SK-N-SH (cell line): ENCODE measurements around the gene DNMT3A. TPM values are rescaled to one million over a fixed set of nuclear protein-coding genes. Genes with fewer than 3 reads are reported as not detected.

Experiments
- CTCF ChIA-PET: fragments of 300-600, 350-600 bp; formaldehyde crosslinking; extraction: SDS; loops from one replicate; lab custom pipeline; 2021; lab: Yijun Ruan, JAX
- POLR2A ChIA-PET: fragments of 350-600 bp; sonication (Branson Sonifier 250); formaldehyde crosslinking; extraction: SDS; loops from one replicate; lab custom pipeline; 2020; ENCODE audit warnings: antibody characterized with exemption, inconsistent platforms; lab: Yijun Ruan, JAX
- DNase-seq: peaks from one replicate; pipeline ENCODE4 v3.0.0; 2012
- H2AFZ ChIP-seq: fragments of 200-600 bp; sonication (generic); 2 replicates; pipeline ENCODE4 v1.8.1; 2016; ENCODE audit warnings: antibody characterized with exemption, mild to moderate bottlenecking, low read depth
- H3F3A ChIP-seq: fragments of 200-600 bp; sonication (generic); replicated peaks from 2 replicates; pipeline ENCODE3; 2016; ENCODE audit warnings: antibody characterized with exemption, mild to moderate bottlenecking; ENCODE audit not compliant: insufficient read depth
- H3K27ac ChIP-seq, 2 experiments: fragments of 200-500 bp in 1 of 2; fragments of 200-600 bp in 1 of 2; sonication (Bioruptor generic) in 1 of 2; sonication (generic), shearing (Covaris generic) in 1 of 2; 2 replicates each; pipeline versions ENCODE4 v1.5.1 to v1.6.1; 2014 to 2016; ENCODE audit warnings: low read depth in 2 of 2, inconsistent platforms in 1 of 2, low read length in 1 of 2, mild to moderate bottlenecking in 1 of 2, mixed read lengths in 1 of 2
- H3K27me3 ChIP-seq: fragments of 200-600 bp; sonication (generic), shearing (Covaris generic); 2 replicates; pipeline ENCODE4 v1.6.1; 2016; ENCODE audit warnings: mixed run types; ENCODE audit not compliant: insufficient read depth
- H3K36me3 ChIP-seq, 2 experiments: fragments of 200-500 bp in 1 of 2; fragments of 200-600 bp in 1 of 2; sonication (Bioruptor generic) in 1 of 2; sonication (generic) in 1 of 2; replicated peaks in 1 of 2; 2 replicates each; pipeline versions ENCODE3 to v1.5.1; 2014 to 2016; ENCODE audit warnings: low read length in 1 of 2, mild to moderate bottlenecking in 1 of 2; ENCODE audit not compliant: insufficient read depth in 2 of 2, control insufficient read depth in 1 of 2
- H3K4me1 ChIP-seq, 2 experiments: fragments of 200-500 bp in 1 of 2; fragments of 200-600 bp in 1 of 2; sonication (Bioruptor generic) in 1 of 2; sonication (generic), shearing (Covaris generic) in 1 of 2; 2 replicates each; pipeline versions ENCODE4 v1.5.1 to v1.6.1; 2014 to 2016; ENCODE audit warnings: low read depth in 1 of 2, low read length in 1 of 2, mixed run types in 1 of 2; ENCODE audit not compliant: insufficient read depth in 2 of 2, control insufficient read depth in 1 of 2
- H3K4me2 ChIP-seq: fragments of 200-600 bp; sonication (generic), shearing (Covaris generic); 2 replicates; pipeline ENCODE4 v1.6.1; 2017; ENCODE audit warnings: mixed run types
- H3K4me3 ChIP-seq, 2 experiments: fragments of 200-500 bp in 1 of 2; fragments of 200-600 bp in 1 of 2; sonication (Bioruptor generic) in 1 of 2; sonication (generic), shearing (Covaris generic) in 1 of 2; 2 replicates each; pipeline versions ENCODE4 v1.5.1 to v1.8.1; 2014 to 2016; ENCODE audit warnings: low read depth in 2 of 2, inconsistent platforms in 1 of 2, low read length in 1 of 2, mild to moderate bottlenecking in 1 of 2, mixed read lengths in 1 of 2, moderate library complexity in 1 of 2
- H3K79me2 ChIP-seq: fragments of 200-600 bp; sonication (generic); 2 replicates; pipeline ENCODE4 v1.8.1; 2017; ENCODE audit warnings: mild to moderate bottlenecking; ENCODE audit not compliant: insufficient read depth
- H3K9ac ChIP-seq: fragments of 200-600 bp; sonication (generic); 2 replicates; pipeline ENCODE4 v1.6.1; 2017; ENCODE audit warnings: mixed run types
- H3K9me2 ChIP-seq: fragments of 200-600 bp; sonication (generic); 2 replicates; pipeline ENCODE4 v1.6.1; 2017; ENCODE audit warnings: mixed run types
- H3K9me3 ChIP-seq: fragments of 200-600 bp; sonication (generic); 2 replicates; pipeline ENCODE4 v1.6.1; 2017; ENCODE audit warnings: mixed run types, mild to moderate bottlenecking, moderate library complexity
- H4K20me1 ChIP-seq: fragments of 200-600 bp; sonication (generic); 2 replicates; pipeline ENCODE4 v1.6.1; 2017; ENCODE audit warnings: mild to moderate bottlenecking, mixed run types; ENCODE audit not compliant: insufficient read depth
- EP300 ChIP-seq, 2 experiments: IDR thresholded peaks; 2 replicates each; pipeline versions ENCODE4 v1.4.0 to v1.6.1; 2012; ENCODE audit warnings: borderline replicate concordance in 1 of 2, low read depth in 1 of 2, low read length in 1 of 2
- EZH2phosphoT487 ChIP-seq: fragments of 200-600 bp; sonication (generic); IDR thresholded peaks from 2 replicates; pipeline ENCODE4 v1.6.1; 2017; ENCODE audit warnings: low read depth, mixed run types, mild to moderate bottlenecking, antibody characterized with exemption, moderate library complexity, borderline replicate concordance
- FOXJ3 ChIP-seq: sonication (generic); formaldehyde crosslinking; IDR thresholded peaks from 2 replicates; pipeline ENCODE4 v1.5.1; 2020; ENCODE audit warnings: mild to moderate bottlenecking, missing genetic modification reagents
- GABPA ChIP-seq: IDR thresholded peaks from 2 replicates; pipeline ENCODE4 v1.4.0; 2012; ENCODE audit warnings: low read depth, mild to moderate bottlenecking
- MEF2A ChIP-seq: IDR thresholded peaks from 2 replicates; pipeline ENCODE4 v1.4.0; 2012; ENCODE audit warnings: low read depth, borderline replicate concordance
- NRF1 ChIP-seq: IDR thresholded peaks from 2 replicates; pipeline ENCODE4 v1.6.1; 2012; ENCODE audit warnings: low read depth, mild to moderate bottlenecking, low read length
- POLR2AphosphoS5 ChIP-seq: IDR thresholded peaks from 2 replicates; pipeline ENCODE4 v1.6.1; 2012; ENCODE audit warnings: low read depth, low read length
- RCOR1 ChIP-seq: fragments of 150-350 bp; IDR thresholded peaks from 2 replicates; pipeline ENCODE4 v1.6.1; 2017; ENCODE audit warnings: antibody characterized with exemption, low read length
- RFX5 ChIP-seq: IDR thresholded peaks from 2 replicates; pipeline ENCODE4 v1.6.1; 2012; ENCODE audit warnings: mild to moderate bottlenecking, improper control_type of control experiment, low read length
- RXRA ChIP-seq: IDR thresholded peaks from 2 replicates; pipeline ENCODE4 v1.4.0; 2012; ENCODE audit warnings: low read depth, mild to moderate bottlenecking, borderline replicate concordance
- SIN3A ChIP-seq: IDR thresholded peaks from 2 replicates; pipeline ENCODE4 v1.6.1; 2012; ENCODE audit warnings: low read depth, mild to moderate bottlenecking, low read length, moderate library complexity, borderline replicate concordance
- SMC3 ChIP-seq: IDR thresholded peaks from 2 replicates; pipeline ENCODE4 v1.6.1; 2012; ENCODE audit warnings: low read depth, low read length, improper control_type of control experiment
- TCF12 ChIP-seq: IDR thresholded peaks from 2 replicates; pipeline ENCODE4 v1.4.0; 2012
- WGBS: methylation state at CpG from one replicate; pipeline ENCODE4 v1.1.6; 2017; ENCODE audit warnings: low lambda C conversion rate; 5-methylcytosine and 5-hydroxymethylcytosine counted together
- polyA plus RNA-seq, 3 experiments: library from polyadenylated mRNA; depleted of rRNA; stranded (reverse); fragments of >200 nt; gene quantifications; 2 replicates each; pipeline ENCODE4 v1.2.3, GENCODE V29; 2012
- TF ChIP-seq, protein P1 (sequence below): fragments of 150-350 bp; IDR thresholded peaks from 2 replicates; pipeline ENCODE4 v1.6.1; 2016; ENCODE audit warnings: mild to moderate bottlenecking, low read depth, low read length
- TF ChIP-seq, protein P2 (sequence below): fragments of 200-600 bp; sonication (generic); IDR thresholded peaks from 2 replicates; pipeline ENCODE4 v1.6.1; 2017; ENCODE audit warnings: antibody characterized with exemption, mild to moderate bottlenecking, moderate library complexity
- TF ChIP-seq, protein P3 (sequence below): IDR thresholded peaks from 2 replicates; pipeline ENCODE4 v1.4.0; 2012; ENCODE audit warnings: low read depth, borderline replicate concordance
- TF ChIP-seq, protein P4 (sequence below): IDR thresholded peaks from 2 replicates; pipeline ENCODE4 v1.4.0; 2012; ENCODE audit warnings: low read depth
- TF ChIP-seq, protein P5 (sequence below): IDR thresholded peaks from 2 replicates; pipeline ENCODE4 v1.6.1; 2012; ENCODE audit warnings: mild to moderate bottlenecking, low read depth, low read length, moderate library complexity

Gene DNMT3A
- polyA plus RNA-seq, 1 of the 3 experiments (the other 2 are of a cell fraction): 5.6 TPM

DNA sequence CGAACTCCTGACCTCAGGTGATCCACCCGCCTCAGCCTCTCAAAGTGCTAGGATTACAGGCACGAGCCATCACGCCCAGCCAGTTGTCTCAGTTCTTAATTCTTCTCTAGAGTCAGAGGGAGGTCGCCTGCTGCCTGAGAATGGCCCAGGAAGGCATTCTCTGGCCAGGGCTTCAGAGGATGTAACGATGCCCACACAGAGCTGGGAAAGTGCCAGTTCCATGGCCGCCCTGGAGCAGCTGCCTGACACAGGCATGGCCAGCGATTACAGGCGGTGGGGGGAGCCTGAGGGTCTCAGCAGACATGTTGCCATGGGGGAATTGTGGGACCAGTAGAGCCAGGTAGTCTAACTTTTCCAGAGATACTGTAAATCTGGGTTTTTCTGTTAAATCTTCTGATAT is 25.6 kb upstream of the DNMT3A start:
- Histone ChIP-seq H4K20me1 (no peaks in the 10 kb centered on the region), H3K79me2 (no peaks in the 10 kb centered on the region), H3K9ac (no peak overlapping the region), H3K9me3 (no peaks in the 10 kb centered on the region), H3K27ac (peak overlapping the region in 1 of 2 experiments; percentile 31; a peak in 1 of 4 replicates), H2AFZ (no peak overlapping the region), H3K4me3 (no peak overlapping the region), H3K9me2 (no peaks in the 10 kb centered on the region), H3K36me3 (no peaks in the 10 kb centered on the region), H3K4me2 (no peak overlapping the region), H3K27me3 (no peaks in the 10 kb centered on the region), H3F3A (no peaks in the 10 kb centered on the region), H3K4me1 (peaks cover 0 to 46% of the 10 kb centered on the region in 2 experiments; a peak in 2 of 4 replicates)
- POLR2A ChIA-PET: no interaction called here
- TF ChIP-seq GABPA (no peak), RXRA (no peak), EZH2phosphoT487 (no peak), POLR2AphosphoS5 (no peak)
- TF ChIP-seq, protein P1, sequence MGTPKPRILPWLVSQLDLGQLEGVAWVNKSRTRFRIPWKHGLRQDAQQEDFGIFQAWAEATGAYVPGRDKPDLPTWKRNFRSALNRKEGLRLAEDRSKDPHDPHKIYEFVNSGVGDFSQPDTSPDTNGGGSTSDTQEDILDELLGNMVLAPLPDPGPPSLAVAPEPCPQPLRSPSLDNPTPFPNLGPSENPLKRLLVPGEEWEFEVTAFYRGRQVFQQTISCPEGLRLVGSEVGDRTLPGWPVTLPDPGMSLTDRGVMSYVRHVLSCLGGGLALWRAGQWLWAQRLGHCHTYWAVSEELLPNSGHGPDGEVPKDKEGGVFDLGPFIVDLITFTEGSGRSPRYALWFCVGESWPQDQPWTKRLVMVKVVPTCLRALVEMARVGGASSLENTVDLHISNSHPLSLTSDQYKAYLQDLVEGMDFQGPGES: no peak
- WGBS: 83% methylated on average over 9 of the region's 9 CpGs
- CTCF ChIA-PET: interaction anchor here (0.5 to 3.1 kb wide), 7 partner anchors 10 to 333 kb away, joined by 3 to 20 read pairs (median 4); partner anchors contain the start of gene DNMT3A
- no peak for DNase-seq

DNA sequence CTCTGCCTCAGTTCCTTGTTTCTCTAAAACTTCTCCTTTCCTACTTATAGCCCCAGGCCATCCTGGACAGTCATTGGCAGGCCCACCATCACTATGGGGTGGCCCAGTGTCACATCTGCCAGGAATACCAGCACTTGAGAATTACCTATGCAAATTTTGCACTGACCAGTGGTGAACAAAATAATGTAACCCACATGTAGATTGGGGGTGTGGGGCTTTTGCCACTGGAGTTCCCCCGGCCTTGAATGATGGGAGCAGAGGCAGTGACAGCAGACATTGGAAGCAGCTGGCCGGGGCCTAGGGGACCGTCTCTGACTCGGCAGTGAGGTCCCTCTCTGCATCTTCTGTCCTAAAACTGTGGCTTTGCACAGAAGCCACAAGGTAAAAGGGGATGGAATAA is 24.9 kb upstream of the DNMT3A start:
- no peaks in the 10 kb centered on the region for H3K79me2 ChIP-seq
- no peak overlapping the region for H3K4me2 ChIP-seq
- H4K20me1 ChIP-seq: no peaks in the 10 kb centered on the region
- TF ChIP-seq RCOR1 (no peak), EZH2phosphoT487 (no peak), NRF1 (no peak), POLR2AphosphoS5 (no peak), EP300 (IDR thresholded peaks at IDR 0.05; ENCODE audit: borderline replicate concordance in 1 of 2, low read depth in 1 of 2, low read length in 1 of 2) (no peak), GABPA (no peak), SMC3 (no peak), SIN3A (no peak), FOXJ3 (CRISPR knock-in tag) (no peak), RFX5 (no peak), MEF2A (no peak), TCF12 (no peak)
- TF ChIP-seq, protein P2, sequence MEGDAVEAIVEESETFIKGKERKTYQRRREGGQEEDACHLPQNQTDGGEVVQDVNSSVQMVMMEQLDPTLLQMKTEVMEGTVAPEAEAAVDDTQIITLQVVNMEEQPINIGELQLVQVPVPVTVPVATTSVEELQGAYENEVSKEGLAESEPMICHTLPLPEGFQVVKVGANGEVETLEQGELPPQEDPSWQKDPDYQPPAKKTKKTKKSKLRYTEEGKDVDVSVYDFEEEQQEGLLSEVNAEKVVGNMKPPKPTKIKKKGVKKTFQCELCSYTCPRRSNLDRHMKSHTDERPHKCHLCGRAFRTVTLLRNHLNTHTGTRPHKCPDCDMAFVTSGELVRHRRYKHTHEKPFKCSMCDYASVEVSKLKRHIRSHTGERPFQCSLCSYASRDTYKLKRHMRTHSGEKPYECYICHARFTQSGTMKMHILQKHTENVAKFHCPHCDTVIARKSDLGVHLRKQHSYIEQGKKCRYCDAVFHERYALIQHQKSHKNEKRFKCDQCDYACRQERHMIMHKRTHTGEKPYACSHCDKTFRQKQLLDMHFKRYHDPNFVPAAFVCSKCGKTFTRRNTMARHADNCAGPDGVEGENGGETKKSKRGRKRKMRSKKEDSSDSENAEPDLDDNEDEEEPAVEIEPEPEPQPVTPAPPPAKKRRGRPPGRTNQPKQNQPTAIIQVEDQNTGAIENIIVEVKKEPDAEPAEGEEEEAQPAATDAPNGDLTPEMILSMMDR: no peak
- TF ChIP-seq, protein P3, sequence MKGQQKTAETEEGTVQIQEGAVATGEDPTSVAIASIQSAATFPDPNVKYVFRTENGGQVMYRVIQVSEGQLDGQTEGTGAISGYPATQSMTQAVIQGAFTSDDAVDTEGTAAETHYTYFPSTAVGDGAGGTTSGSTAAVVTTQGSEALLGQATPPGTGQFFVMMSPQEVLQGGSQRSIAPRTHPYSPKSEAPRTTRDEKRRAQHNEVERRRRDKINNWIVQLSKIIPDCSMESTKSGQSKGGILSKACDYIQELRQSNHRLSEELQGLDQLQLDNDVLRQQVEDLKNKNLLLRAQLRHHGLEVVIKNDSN: no peak
- TF ChIP-seq, protein P4, sequence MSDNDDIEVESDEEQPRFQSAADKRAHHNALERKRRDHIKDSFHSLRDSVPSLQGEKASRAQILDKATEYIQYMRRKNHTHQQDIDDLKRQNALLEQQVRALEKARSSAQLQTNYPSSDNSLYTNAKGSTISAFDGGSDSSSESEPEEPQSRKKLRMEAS: no peak
- TF ChIP-seq, protein P5, sequence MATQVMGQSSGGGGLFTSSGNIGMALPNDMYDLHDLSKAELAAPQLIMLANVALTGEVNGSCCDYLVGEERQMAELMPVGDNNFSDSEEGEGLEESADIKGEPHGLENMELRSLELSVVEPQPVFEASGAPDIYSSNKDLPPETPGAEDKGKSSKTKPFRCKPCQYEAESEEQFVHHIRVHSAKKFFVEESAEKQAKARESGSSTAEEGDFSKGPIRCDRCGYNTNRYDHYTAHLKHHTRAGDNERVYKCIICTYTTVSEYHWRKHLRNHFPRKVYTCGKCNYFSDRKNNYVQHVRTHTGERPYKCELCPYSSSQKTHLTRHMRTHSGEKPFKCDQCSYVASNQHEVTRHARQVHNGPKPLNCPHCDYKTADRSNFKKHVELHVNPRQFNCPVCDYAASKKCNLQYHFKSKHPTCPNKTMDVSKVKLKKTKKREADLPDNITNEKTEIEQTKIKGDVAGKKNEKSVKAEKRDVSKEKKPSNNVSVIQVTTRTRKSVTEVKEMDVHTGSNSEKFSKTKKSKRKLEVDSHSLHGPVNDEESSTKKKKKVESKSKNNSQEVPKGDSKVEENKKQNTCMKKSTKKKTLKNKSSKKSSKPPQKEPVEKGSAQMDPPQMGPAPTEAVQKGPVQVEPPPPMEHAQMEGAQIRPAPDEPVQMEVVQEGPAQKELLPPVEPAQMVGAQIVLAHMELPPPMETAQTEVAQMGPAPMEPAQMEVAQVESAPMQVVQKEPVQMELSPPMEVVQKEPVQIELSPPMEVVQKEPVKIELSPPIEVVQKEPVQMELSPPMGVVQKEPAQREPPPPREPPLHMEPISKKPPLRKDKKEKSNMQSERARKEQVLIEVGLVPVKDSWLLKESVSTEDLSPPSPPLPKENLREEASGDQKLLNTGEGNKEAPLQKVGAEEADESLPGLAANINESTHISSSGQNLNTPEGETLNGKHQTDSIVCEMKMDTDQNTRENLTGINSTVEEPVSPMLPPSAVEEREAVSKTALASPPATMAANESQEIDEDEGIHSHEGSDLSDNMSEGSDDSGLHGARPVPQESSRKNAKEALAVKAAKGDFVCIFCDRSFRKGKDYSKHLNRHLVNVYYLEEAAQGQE: no peak
- TF ChIP-seq, all 33 proteins: peak for 0
- no peaks in the 10 kb centered on the region for H3K9me3 ChIP-seq
- H3K36me3 ChIP-seq: no peaks in the 10 kb centered on the region
- no peaks in the 10 kb centered on the region for H3K27me3 ChIP-seq
- H3K9me2 ChIP-seq: no peaks in the 10 kb centered on the region
- 95% methylated on average over 4 of the region's 4 CpGs for WGBS
- peaks cover 0 to 47% of the 10 kb centered on the region in 2 experiments; a peak in 2 of 4 replicates for H3K4me1 ChIP-seq
- H3K27ac ChIP-seq: no peak overlapping the region
- H2AFZ ChIP-seq: no peak overlapping the region
- CTCF ChIA-PET: interaction anchor here (0.6 to 3.2 kb wide), 8 partner anchors 9 to 334 kb away, joined by 3 to 34 read pairs (median 4); partner anchors contain the start of gene DNMT3A
- DNase-seq: no peak
- no peak overlapping the region for H3K4me3 ChIP-seq
- H3F3A ChIP-seq: no peaks in the 10 kb centered on the region
- no peak overlapping the region for H3K9ac ChIP-seq
- POLR2A ChIA-PET: no interaction called here
